GM12878 (cell line): ENCODE data around the gene SOX6. TPM values are rescaled to one million over a fixed set of nuclear protein-coding genes. Genes with fewer than 3 reads are reported as not detected.

ENCODE experiments used
- ATAC-seq: fragments of 200-7000 bp; cut with Tn5 transposase; 3 replicates; pipeline ENCODE4 v1.9.1; 2020; ENCODE audit warnings: mild to moderate bottlenecking, moderate library complexity
- BruUV-seq: library from RNA; stranded (reverse); fragments of 400-500 nt; replicated peaks from 2 replicates; lab custom pipeline; 2021; lab: Mats Ljungman, UMichigan
- CTCF ChIA-PET: fragments of 300-600 bp; sonication (Branson Sonifier 250); formaldehyde crosslinking; extraction: SDS; loops from one replicate; lab custom pipeline; 2021; ENCODE audit warnings: inconsistent platforms; lab: Yijun Ruan, JAX
- POLR2A ChIA-PET: fragments of 350-600 bp; formaldehyde crosslinking; extraction: SDS; loops from one replicate; lab custom pipeline; 2021; ENCODE audit warnings: inconsistent platforms; lab: Charles Lee
- RAD21 ChIA-PET: fragments of 300-600 bp; sonication (Branson Sonifier 250); formaldehyde crosslinking; loops from one replicate; lab custom pipeline; 2023; ENCODE audit warnings: antibody characterized with exemption; ENCODE audit not compliant: unreplicated experiment; lab: Charles Lee
- SMC1A ChIA-PET: fragments of 300-600 bp; sonication (Branson Sonifier 250); formaldehyde crosslinking; loops from one replicate; lab custom pipeline; 2023; ENCODE audit not compliant: unreplicated experiment, uncharacterized antibody; lab: Charles Lee
- DNase-seq: peaks from one replicate; pipeline ENCODE4 v3.0.0-alpha.2; 2011; ENCODE audit warnings: low read depth, low spot score
- FAIRE-seq: peaks from 3 replicates; lab custom pipeline; 2011; peaks lifted over from hg19 to GRCh38; lab: Jason Lieb, UNC
- H2AFZ ChIP-seq: 2 replicates; pipeline ENCODE4 v1.6.0; 2011; ENCODE audit warnings: low read depth, low read length, control low read depth; ENCODE audit not compliant: control insufficient read depth
- H3K27ac ChIP-seq: 2 replicates; pipeline ENCODE4 v1.5.1; 2011; ENCODE audit warnings: control low read depth; ENCODE audit not compliant: control insufficient read depth, insufficient read depth
- H3K27me3 ChIP-seq, 2 experiments: replicated peaks in 1 of 2; 2 replicates each; pipeline versions ENCODE4 v1.6.0 to v1.6.1; 2011; ENCODE audit warnings: low read length in 1 of 2; ENCODE audit not compliant: control insufficient read depth in 2 of 2, insufficient read depth in 2 of 2
- H3K36me3 ChIP-seq, 2 experiments: 2 replicates each; pipeline ENCODE4 v1.5.1; 2011; ENCODE audit warnings: low read length in 1 of 2; ENCODE audit not compliant: control insufficient read depth in 2 of 2, insufficient read depth in 2 of 2
- H3K4me1 ChIP-seq: 2 replicates; pipeline ENCODE4 v1.6.1; 2011; ENCODE audit warnings: mild to moderate bottlenecking, low read length, moderate library complexity, mixed read lengths; ENCODE audit not compliant: control insufficient read depth, insufficient read depth
- H3K4me2 ChIP-seq: 2 replicates; pipeline ENCODE4 v1.6.0; 2011; ENCODE audit warnings: control low read depth; ENCODE audit not compliant: control insufficient read depth, insufficient read depth
- H3K4me3 ChIP-seq: fragments of 200-600 bp; sonication (generic); 2 replicates; pipeline ENCODE4 v1.5.1; 2016
- H3K79me2 ChIP-seq: 2 replicates; pipeline ENCODE4 v1.6.0; 2011; ENCODE audit warnings: low read length; ENCODE audit not compliant: control insufficient read depth, insufficient read depth
- H3K9ac ChIP-seq: 2 replicates; pipeline ENCODE4 v1.8.0; 2011; ENCODE audit warnings: low read length, control low read depth, mixed read lengths; ENCODE audit not compliant: control insufficient read depth, insufficient read depth
- H3K9me3 ChIP-seq: replicated peaks from 3 replicates; pipeline ENCODE4 v1.5.1; 2011; ENCODE audit warnings: mild to moderate bottlenecking, low read length; ENCODE audit not compliant: control insufficient read depth, insufficient read depth
- H4K20me1 ChIP-seq: 2 replicates; pipeline ENCODE4 v1.6.0; 2011; ENCODE audit not compliant: control insufficient read depth, insufficient read depth
- FOXM1 ChIP-seq: IDR thresholded peaks from 2 replicates; pipeline ENCODE4 v1.6.1; 2012; ENCODE audit warnings: low read depth, mild to moderate bottlenecking, inconsistent platforms, low read length, moderate library complexity
- KAT2A ChIP-seq: conservative IDR thresholded peaks from 2 replicates; pipeline ENCODE4 v1.6.1; 2011; ENCODE audit warnings: low read depth, low read length; ENCODE audit not compliant: control insufficient read depth
- POLR2AphosphoS2 ChIP-seq: IDR thresholded peaks from 2 replicates; pipeline ENCODE4 v1.6.1; 2011; ENCODE audit warnings: low read depth, mild to moderate bottlenecking, low read length, improper control_type of control experiment, moderate library complexity
- ZNF384 ChIP-seq: IDR thresholded peaks from 2 replicates; pipeline ENCODE4 v1.6.1; 2012; ENCODE audit warnings: low read depth, mild to moderate bottlenecking, low read length, improper control_type of control experiment, borderline replicate concordance
- whole genome bisulfite sequencing: methylation state at CpG from one replicate; pipeline ENCODE4 v1.1.6; 2016; ENCODE audit warnings: low lambda C conversion rate; ENCODE audit not compliant: insufficient replicate concordance, insufficient coverage; ENCODE audit errors: missing lambda C conversion rate; 5-methylcytosine and 5-hydroxymethylcytosine counted together
- in situ Hi-C: fragments of 300-500 bp; cut with MboI; formaldehyde crosslinking; loops from 9 replicates; pipeline ENCODE4 v1.14.3; 2018; ENCODE audit warnings: mixed read lengths
- intact Hi-C: fragments of 100-400 bp; cut with micrococcal nuclease; formaldehyde crosslinking; loops from one replicate; pipeline ENCODE4 v1.14.2; 2022; ENCODE audit not compliant: unreplicated experiment
- polyA plus RNA-seq, 11 experiments: library from polyadenylated mRNA; depleted of rRNA in 4 of 11; unstranded in 6 of 11; stranded (reverse) in 5 of 11; fragments of >200 nt; fragmentation: Nextera tagmentation in 4 of 11; fragmentation: Illumina TruSeq in 1 of 11; extraction: Ambion mirVana in 4 of 11; extraction: Trizol in 1 of 11; gene quantifications; 1 replicate in 1 of 11; 2 replicates in 10 of 11; pipeline versions ENCODE4 v1.2.1 to v1.2.3, GENCODE V29; 2011 to 2016; ENCODE audit warnings: inconsistent platforms in 2 of 11, missing spikeins in 2 of 11, low read depth in 1 of 11
- total RNA-seq, 4 experiments: library from RNA; depleted of rRNA in 3 of 4; stranded (reverse); fragments of >200 nt in 3 of 4; fragmentation: Illumina TruSeq in 1 of 4; extraction: Trizol in 1 of 4; gene quantifications; 2 replicates each; pipeline versions ENCODE4 v1.2.1 to v1.2.3, GENCODE V29; 2013 to 2021
- TF ChIP-seq, protein P1 (sequence below): fragments of 450-650 bp; IDR thresholded peaks from 2 replicates; pipeline ENCODE4 v1.6.1; 2017; ENCODE audit warnings: mild to moderate bottlenecking, moderate library complexity
- TF ChIP-seq, protein P2 (sequence below): fragments of 450-650 bp; formaldehyde crosslinking; IDR thresholded peaks from 2 replicates; pipeline ENCODE4 v1.5.0; 2022; ENCODE audit warnings: mild to moderate bottlenecking, missing genetic modification characterization
- TF ChIP-seq, protein P3 (sequence below): IDR thresholded peaks from 2 replicates; pipeline ENCODE4 v1.6.1; 2012; ENCODE audit warnings: low read depth, low read length, improper control_type of control experiment

Gene SOX6
- total and polyA plus RNA-seq, 10 of the 15 experiments (the other 5 are each of a cell fraction or from before 2014, with no cell fraction given), result 0.03 to 0.71 (median 0.29) TPM; not detected in 4

DNA sequence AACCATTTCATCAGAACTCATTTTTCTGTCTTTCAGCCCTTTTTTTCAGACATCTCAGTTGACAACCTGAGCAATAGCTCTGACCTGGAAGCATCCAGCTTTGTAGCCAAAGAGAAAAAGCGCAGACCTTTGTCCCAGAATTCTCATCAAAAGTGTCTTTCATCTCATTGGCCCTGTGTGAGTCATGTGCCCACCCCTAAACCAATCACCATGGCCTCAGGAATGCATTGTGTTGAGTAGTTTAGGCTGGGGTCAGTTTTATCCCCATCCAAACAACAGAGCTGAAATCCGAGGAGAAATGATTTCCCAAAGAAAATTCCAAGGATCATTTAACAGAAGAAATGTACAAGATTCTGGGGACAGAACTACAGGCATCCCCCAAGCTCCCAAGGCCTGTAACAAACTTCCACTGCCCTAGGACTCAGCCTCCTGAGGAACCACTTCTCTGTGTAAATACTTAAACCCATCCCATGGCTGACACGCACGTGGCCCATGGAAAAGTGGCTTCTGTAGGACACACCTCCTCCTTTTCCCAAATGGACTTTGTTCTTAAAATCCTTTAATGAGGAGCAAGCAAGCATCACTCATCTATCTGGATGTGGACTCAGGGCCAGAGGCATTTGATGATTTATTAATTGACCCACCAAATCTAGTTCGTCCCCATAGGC lies 429.0 kb downstream of the SOX6 start:
- 6% methylated on average over 5 of the region's 5 CpGs for WGBS

DNA sequence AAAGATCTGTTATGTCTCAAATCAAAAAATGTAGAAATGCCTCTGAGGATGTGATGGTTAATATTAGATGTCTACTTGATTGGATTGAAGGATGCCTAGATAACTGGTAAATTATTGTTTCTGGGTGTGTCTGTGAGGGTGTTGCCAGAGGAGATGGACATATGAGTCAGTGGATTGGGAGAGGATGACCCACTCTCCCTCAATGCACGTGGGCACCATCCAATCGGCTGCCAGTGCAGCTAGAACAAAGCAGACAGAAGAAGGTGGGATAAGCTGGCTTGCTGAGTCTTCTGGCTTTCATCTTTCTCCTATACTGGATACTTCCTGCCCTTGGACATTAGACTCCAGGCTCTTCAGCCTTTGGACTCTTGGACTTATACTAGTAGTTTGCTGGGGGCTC lies 430.3 kb downstream of the SOX6 start:
- no peak overlapping the region for H3K27ac ChIP-seq
- H3K4me2 ChIP-seq, result no peak overlapping the region
- no peaks in the 10 kb centered on the region for H3K9me3 ChIP-seq
- H2AFZ ChIP-seq, result no peak overlapping the region
- H3K9ac ChIP-seq, result no peak overlapping the region
- ChIA-PET CTCF (no interaction called here), SMC1A (no interaction called here), POLR2A (no interaction called here), RAD21 (interaction anchor here (0.8 kb wide), 1 partner anchor 9 kb away, joined by 3 read pairs; no protein-coding TSS in a partner anchor)
- in situ Hi-C loops (no loop called here), intact Hi-C loops (no loop called here)
- no peaks in the 10 kb centered on the region for H3K36me3 ChIP-seq
- H3K4me3 ChIP-seq, result no peak overlapping the region
- H3K4me1 ChIP-seq, result no peaks in the 10 kb centered on the region
- WGBS, result 0% methylated on average over 2 of the region's 2 CpGs
- FAIRE-seq (no peak), DNase-seq (no peak), ATAC-seq (no peak)
- H3K27me3 ChIP-seq, result no peaks in the 10 kb centered on the region
- BruUV-seq, result no TSS peak
- H3K79me2 ChIP-seq, result no peaks in the 10 kb centered on the region
- H4K20me1 ChIP-seq, result no peaks in the 10 kb centered on the region
- TF ChIP-seq POLR2AphosphoS2 (no peak), KAT2A (no peak), FOXM1 (no peak)
- TF ChIP-seq, protein P1, sequence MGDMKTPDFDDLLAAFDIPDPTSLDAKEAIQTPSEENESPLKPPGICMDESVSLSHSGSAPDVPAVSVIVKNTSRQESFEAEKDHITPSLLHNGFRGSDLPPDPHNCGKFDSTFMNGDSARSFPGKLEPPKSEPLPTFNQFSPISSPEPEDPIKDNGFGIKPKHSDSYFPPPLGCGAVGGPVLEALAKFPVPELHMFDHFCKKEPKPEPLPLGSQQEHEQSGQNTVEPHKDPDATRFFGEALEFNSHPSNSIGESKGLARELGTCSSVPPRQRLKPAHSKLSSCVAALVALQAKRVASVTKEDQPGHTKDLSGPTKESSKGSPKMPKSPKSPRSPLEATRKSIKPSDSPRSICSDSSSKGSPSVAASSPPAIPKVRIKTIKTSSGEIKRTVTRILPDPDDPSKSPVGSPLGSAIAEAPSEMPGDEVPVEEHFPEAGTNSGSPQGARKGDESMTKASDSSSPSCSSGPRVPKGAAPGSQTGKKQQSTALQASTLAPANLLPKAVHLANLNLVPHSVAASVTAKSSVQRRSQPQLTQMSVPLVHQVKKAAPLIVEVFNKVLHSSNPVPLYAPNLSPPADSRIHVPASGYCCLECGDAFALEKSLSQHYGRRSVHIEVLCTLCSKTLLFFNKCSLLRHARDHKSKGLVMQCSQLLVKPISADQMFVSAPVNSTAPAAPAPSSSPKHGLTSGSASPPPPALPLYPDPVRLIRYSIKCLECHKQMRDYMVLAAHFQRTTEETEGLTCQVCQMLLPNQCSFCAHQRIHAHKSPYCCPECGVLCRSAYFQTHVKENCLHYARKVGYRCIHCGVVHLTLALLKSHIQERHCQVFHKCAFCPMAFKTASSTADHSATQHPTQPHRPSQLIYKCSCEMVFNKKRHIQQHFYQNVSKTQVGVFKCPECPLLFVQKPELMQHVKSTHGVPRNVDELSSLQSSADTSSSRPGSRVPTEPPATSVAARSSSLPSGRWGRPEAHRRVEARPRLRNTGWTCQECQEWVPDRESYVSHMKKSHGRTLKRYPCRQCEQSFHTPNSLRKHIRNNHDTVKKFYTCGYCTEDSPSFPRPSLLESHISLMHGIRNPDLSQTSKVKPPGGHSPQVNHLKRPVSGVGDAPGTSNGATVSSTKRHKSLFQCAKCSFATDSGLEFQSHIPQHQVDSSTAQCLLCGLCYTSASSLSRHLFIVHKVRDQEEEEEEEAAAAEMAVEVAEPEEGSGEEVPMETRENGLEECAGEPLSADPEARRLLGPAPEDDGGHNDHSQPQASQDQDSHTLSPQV, result no peak
- TF ChIP-seq, protein P2, sequence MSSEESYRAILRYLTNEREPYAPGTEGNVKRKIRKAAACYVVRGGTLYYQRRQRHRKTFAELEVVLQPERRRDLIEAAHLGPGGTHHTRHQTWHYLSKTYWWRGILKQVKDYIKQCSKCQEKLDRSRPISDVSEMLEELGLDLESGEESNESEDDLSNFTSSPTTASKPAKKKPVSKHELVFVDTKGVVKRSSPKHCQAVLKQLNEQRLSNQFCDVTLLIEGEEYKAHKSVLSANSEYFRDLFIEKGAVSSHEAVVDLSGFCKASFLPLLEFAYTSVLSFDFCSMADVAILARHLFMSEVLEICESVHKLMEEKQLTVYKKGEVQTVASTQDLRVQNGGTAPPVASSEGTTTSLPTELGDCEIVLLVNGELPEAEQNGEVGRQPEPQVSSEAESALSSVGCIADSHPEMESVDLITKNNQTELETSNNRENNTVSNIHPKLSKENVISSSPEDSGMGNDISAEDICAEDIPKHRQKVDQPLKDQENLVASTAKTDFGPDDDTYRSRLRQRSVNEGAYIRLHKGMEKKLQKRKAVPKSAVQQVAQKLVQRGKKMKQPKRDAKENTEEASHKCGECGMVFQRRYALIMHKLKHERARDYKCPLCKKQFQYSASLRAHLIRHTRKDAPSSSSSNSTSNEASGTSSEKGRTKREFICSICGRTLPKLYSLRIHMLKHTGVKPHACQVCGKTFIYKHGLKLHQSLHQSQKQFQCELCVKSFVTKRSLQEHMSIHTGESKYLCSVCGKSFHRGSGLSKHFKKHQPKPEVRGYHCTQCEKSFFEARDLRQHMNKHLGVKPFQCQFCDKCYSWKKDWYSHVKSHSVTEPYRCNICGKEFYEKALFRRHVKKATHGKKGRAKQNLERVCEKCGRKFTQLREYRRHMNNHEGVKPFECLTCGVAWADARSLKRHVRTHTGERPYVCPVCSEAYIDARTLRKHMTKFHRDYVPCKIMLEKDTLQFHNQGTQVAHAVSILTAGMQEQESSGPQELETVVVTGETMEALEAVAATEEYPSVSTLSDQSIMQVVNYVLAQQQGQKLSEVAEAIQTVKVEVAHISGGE, result no peak
- TF ChIP-seq, protein P3, sequence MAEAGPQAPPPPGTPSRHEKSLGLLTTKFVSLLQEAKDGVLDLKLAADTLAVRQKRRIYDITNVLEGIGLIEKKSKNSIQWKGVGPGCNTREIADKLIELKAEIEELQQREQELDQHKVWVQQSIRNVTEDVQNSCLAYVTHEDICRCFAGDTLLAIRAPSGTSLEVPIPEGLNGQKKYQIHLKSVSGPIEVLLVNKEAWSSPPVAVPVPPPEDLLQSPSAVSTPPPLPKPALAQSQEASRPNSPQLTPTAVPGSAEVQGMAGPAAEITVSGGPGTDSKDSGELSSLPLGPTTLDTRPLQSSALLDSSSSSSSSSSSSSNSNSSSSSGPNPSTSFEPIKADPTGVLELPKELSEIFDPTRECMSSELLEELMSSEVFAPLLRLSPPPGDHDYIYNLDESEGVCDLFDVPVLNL, result no peak

More for the DNA sequence above, 429.0 kb downstream of the SOX6 start:
- CTCF ChIA-PET, result interaction anchor here (3.8 kb wide), 1 partner anchor 13 kb away, joined by 14 read pairs; no protein-coding TSS in a partner anchor
- no peaks in the 10 kb centered on the region for H3K36me3 ChIP-seq
- H3K4me3 ChIP-seq, result no peak overlapping the region
- no peak for TF ChIP-seq ZNF384
- POLR2A ChIA-PET, result no interaction called here
- BruUV-seq, result no TSS peak
- no peaks in the 10 kb centered on the region for H4K20me1 ChIP-seq
- no peaks in the 10 kb centered on the region for H3K9me3 ChIP-seq
- no peak overlapping the region for H3K27ac ChIP-seq
- no peak overlapping the region for H3K9ac ChIP-seq
- RAD21 ChIA-PET, result no interaction called here
- SMC1A ChIA-PET, result interaction anchor here (0.6 kb wide), 1 partner anchor 618 kb away, joined by 3 read pairs; no protein-coding TSS in a partner anchor
- ATAC-seq, result no peak
- in situ Hi-C loops (no loop called here), intact Hi-C loops (no loop called here)
- no peaks in the 10 kb centered on the region for H3K4me1 ChIP-seq
- H2AFZ ChIP-seq, result no peak overlapping the region
- FAIRE-seq, result no peak
- DNase-seq, result no peak
- no peaks in the 10 kb centered on the region for H3K27me3 ChIP-seq
- H3K79me2 ChIP-seq, result no peaks in the 10 kb centered on the region
- H3K4me2 ChIP-seq, result no peak overlapping the region
